Measurements from ENCODE around the gene PSPC1. TPM values are rescaled to one million over a fixed set of nuclear protein-coding genes. Genes with fewer than 3 reads are reported as not detected.

The PSPC1 gene
- total and polyA plus RNA-seq, 2 of the 13 experiments (the other 11 are each of a cell fraction or from before 2014, with no cell fraction given): 33.5 to 94.0 TPM

- intact Hi-C loops (cut with micrococcal nuclease; ENCODE audit: unreplicated experiment) (no loop called here), in situ Hi-C loops (cut with HindIII; ENCODE audit: extremely low pct_ligation_motif_present, low pct_unique_long_range_greater_than_20kb) (no loop called here)
- ChIA-PET POLR2A (no interaction called here), CTCF (ENCODE audit: low intra/inter-chr PET ratio, low total read pairs) (no interaction called here)
- BruUV-seq (replicated peaks): no TSS peak
- Histone ChIP-seq H2AFZ (ENCODE audit: low read length) (no peak overlapping the region), H3K9me3 (ENCODE audit: low read length) (no peaks in the 10 kb centered on the region), H3K27me3 (ENCODE audit: control insufficient read depth in 1 of 2, insufficient read depth in 2 of 2, low read length in 2 of 2) (no peaks in the 10 kb centered on the region), H3K9ac (ENCODE audit: insufficient read depth, low read depth, low read length) (no peak overlapping the region), H3K79me2 (ENCODE audit: insufficient read depth, low read length) (no peaks in the 10 kb centered on the region), H3K36me3 (replicated peaks in 1 of 2; ENCODE audit: control insufficient read depth in 1 of 2, insufficient read depth in 2 of 2, low read length in 2 of 2) (no peaks in the 10 kb centered on the region), H3K27ac (ENCODE audit: extremely low read length, insufficient read depth, low read length) (no peak overlapping the region), H3K4me3 (replicated peaks in 1 of 3; ENCODE audit: insufficient read depth in 1 of 3, low read depth in 2 of 3, low read length in 3 of 3) (no peak overlapping the region), H3K4me1 (ENCODE audit: insufficient read depth, low read length) (0 out of 2 replicates have a peak, but pooled peaks cover 6% of the 10 kb centered on the region), H4K20me1 (ENCODE audit: insufficient read depth, low read length) (no peaks in the 10 kb centered on the region), H3K4me2 (ENCODE audit: low read depth, low read length) (no peak overlapping the region)
- peak; percentile 53; the same call in 2 of the 3 replicates for ATAC-seq
- FAIRE-seq: no peak
- TF ChIP-seq SRF (IDR thresholded peaks at IDR 0.05; ENCODE audit: low read depth, low read length) (peak; percentile 85), RBAK (CRISPR knock-in tag; IDR thresholded peaks at IDR 0.05) (no peak), ZNF891 (CRISPR knock-in tag; IDR thresholded peaks at IDR 0.05) (no peak), ESRRA (CRISPR knock-in tag; IDR thresholded peaks at IDR 0.05; ENCODE audit: low read depth) (no peak), CEBPG (CRISPR knock-in tag; IDR thresholded peaks at IDR 0.05) (no peak)
- peak; percentile 10 for DNase-seq (ENCODE audit: low spot score)
- 83% methylated on average over 7 of the region's 7 CpGs for WGBS (ENCODE audit: low lambda C conversion rate)
These were observed 28.5 kb upstream of the PSPC1 start for GRCh38 chr13:19810996-19811881.

GRCh38 chr13:19810151-19810550 lies 27.4 kb upstream of the PSPC1 start:
- no peak overlapping the region for H3K4me3 ChIP-seq (replicated peaks in 1 of 3; ENCODE audit: insufficient read depth in 1 of 3, low read depth in 2 of 3, low read length in 3 of 3)
- H3K4me1 ChIP-seq (ENCODE audit: insufficient read depth, low read length): 0 out of 2 replicates have a peak, but pooled peaks cover 6% of the 10 kb centered on the region
- H3K9ac ChIP-seq (ENCODE audit: insufficient read depth, low read depth, low read length): no peak overlapping the region
- no peak for FAIRE-seq
- in situ Hi-C loops (cut with HindIII; ENCODE audit: extremely low pct_ligation_motif_present, low pct_unique_long_range_greater_than_20kb) (no loop called here), intact Hi-C loops (cut with micrococcal nuclease; ENCODE audit: unreplicated experiment) (no loop called here)
- no peak for DNase-seq (ENCODE audit: low spot score)
- CTCF ChIA-PET (ENCODE audit: low intra/inter-chr PET ratio, low total read pairs): no interaction called here
- BruUV-seq (replicated peaks): no TSS peak
- WGBS (ENCODE audit: low lambda C conversion rate): 75% methylated on average over 4 of the region's 4 CpGs
- H3K79me2 ChIP-seq (ENCODE audit: insufficient read depth, low read length): no peaks in the 10 kb centered on the region
- H2AFZ ChIP-seq (ENCODE audit: low read length): no peak overlapping the region
- no peaks in the 10 kb centered on the region for H3K27me3 ChIP-seq (ENCODE audit: control insufficient read depth in 1 of 2, insufficient read depth in 2 of 2, low read length in 2 of 2)
- H3K4me2 ChIP-seq (ENCODE audit: low read depth, low read length): no peak overlapping the region
- ATAC-seq: no peak
- H4K20me1 ChIP-seq (ENCODE audit: insufficient read depth, low read length): no peaks in the 10 kb centered on the region
- POLR2A ChIA-PET: no interaction called here
- no peaks in the 10 kb centered on the region for H3K9me3 ChIP-seq (ENCODE audit: low read length)
- H3K36me3 ChIP-seq (replicated peaks in 1 of 2; ENCODE audit: control insufficient read depth in 1 of 2, insufficient read depth in 2 of 2, low read length in 2 of 2): no peaks in the 10 kb centered on the region
- H3K27ac ChIP-seq (ENCODE audit: extremely low read length, insufficient read depth, low read length): no peak overlapping the region
- TF ChIP-seq ZGPAT (CRISPR knock-in tag; IDR thresholded peaks at IDR 0.05) (no peak), CSRNP1 (CRISPR knock-in tag; IDR thresholded peaks at IDR 0.05) (no peak), CEBPZ (IDR thresholded peaks at IDR 0.05; ENCODE audit: low read length) (no peak), ZNF740 (CRISPR knock-in tag; IDR thresholded peaks at IDR 0.05) (no peak), RFXANK (CRISPR knock-in tag; IDR thresholded peaks at IDR 0.05) (no peak), FOXM1 (CRISPR knock-in tag; IDR thresholded peaks at IDR 0.05) (no peak)
